HG03571 (cell line): ENCODE data around the gene MRPS15.
"Not testable (repeated sequence)": the region's sequence is repeated elsewhere in the genome, so short reads cannot be mapped to it uniquely, and the experiment has no call there.

ENCODE experiments used
- ATAC-seq: cut with Tn5 transposase; IDR thresholded peaks from one replicate; pipeline ENCODE4 v1.9.1; 2021; ENCODE audit not compliant: unreplicated experiment

Gene MRPS15

DNA sequence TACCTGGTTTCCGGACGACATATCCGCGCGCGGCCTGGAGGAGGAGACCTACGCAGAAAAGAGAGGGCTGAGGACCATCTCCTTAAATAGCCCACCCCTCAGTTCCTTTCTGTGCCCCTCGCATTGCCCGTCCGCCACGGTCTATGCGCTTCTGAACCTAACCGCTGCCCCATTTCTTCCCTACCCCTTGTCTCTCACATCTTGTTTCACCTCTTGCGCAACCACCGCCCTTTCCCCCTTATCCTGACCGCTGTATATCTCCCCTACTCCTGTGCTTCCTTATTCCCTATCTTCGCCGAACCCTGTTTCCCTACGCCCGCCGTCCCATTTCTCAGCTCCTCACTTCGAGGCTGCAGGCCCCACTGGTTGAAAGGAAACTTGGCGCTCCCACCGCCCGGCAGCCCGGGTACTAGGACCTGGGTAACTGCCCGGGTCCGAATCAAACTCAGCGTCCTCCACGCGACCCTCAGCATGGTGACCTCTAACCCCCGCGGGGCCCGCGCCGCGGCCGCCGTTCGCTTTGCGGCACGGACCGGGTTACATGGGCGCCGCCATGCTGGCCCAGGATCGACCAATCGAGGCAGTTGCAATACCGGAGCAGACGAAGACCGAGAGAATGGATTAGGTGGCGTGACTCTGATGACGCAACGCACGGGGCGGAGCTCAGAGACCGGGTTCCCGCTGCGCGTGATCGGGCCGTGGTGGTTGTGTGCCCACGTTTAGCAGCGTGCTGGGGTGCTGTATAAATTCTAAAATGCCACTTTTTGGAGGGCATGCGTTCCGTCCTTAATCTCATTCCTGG is at the start of gene MRPS15:
Gene MRPS15, minus strand, starts transcription at position 582 of the 802 bp plus-strand sequence. Its CDS starts 109 bp downstream, at position 473.
- ATAC-seq: peak; percentile 89

DNA sequence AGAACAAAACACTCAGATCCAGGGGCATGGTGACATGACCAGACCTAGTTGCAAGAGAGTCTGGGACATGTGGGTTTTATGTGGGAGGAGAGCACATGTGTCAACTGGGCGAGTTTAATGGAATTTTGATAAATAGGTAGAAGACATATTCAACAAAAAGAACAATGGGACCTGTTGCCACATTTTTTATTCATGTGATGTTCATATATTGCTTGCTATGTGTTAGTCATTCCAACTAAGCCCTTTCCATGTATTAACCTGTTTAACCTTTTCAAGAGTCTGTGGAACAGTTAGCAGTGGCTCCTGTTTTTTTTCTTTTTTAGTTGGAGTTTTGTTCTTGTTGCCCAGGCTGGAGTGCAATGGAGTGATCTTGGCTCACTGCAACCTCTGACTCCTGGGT is 48.7 kb upstream of the MRPS15 start:
- ATAC-seq: no peak

DNA sequence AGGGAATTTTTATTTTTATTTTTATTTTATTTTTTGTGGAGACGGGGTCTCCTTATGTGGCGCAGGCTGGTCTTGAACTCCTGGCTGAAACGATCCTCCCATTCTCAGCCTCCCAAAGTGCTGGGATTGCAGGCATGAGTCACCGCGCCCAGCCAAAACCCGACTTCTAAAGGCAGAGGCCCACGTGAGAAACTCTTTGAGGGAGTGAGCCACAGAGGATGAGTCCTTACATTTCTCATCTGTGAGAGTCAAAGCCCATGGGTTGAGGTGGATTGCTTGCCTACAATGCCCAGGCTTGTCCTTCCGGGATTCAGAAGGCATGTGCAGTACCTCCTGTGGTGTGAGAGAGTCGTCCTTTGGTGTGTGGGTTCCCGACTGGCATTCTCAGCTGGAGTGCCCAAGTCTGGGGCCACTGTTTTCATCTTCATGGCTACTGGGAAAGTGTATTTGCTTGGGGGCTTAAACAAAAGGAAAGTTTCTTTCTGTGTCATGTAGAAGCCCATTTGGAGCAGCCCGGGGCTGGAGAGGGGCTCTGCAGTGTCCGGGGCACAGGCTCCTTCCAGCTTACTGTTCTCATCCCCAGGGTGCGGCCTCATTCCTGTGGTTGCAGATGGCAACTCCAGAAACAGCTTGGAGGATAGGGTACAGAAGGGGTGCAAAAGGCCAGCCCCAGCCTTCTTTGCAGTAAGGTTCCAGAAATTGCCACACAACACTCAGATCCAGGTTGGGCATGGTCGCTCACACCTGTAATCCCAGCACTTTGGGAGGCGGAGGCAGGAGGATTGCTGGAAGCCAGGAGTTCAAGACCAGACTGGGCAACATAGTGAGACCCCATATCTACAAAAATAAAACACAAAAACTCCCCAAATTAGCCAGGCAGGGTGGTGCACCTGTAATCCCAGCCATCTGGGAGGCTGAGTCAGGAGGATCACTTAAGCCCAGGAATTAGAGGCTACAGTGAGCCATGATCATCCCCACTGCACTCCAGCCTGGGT is 47.9 kb upstream of the MRPS15 start:
- ATAC-seq: no peak

DNA sequence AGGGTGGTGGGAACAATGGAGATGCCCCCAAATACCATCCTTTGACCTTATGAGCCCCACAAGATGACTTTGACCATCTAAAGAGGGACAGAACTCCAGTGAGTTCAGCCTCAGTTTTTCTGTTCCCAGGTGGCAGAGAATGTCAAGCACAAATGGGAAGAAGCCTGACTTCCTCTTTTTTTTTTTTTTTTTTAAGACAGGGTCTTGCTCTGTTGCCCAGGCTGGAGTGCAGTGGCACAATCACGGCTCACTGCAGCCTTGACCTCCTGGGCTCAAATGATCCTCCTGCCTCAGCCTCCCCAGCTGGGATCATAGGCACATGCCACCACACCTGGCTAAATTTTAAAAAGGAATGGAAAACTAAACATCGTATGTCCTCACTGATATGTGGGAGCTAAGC is 47.0 kb upstream of the MRPS15 start:
- not testable (repeated sequence) for ATAC-seq

DNA sequence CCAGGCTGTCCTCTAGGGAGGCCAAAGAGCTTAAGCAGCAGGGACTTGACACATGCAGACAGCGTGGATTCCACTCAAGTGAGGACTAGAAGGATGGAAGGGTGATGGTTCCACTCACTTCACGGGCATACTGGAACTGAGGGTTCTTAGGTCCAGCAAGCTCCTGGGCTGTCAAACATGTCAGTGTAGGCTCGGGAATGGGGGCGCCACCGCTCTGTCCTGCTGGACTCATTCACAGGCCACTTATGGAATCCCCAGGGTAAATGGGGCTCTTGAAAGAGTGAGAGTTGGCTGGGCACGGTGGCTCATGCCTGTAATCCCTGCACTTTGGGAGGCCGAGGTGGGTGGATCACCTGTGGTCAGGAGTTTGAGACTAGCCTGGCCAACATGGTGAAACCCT is 46.2 kb upstream of the MRPS15 start:
- ATAC-seq: no peak

DNA sequence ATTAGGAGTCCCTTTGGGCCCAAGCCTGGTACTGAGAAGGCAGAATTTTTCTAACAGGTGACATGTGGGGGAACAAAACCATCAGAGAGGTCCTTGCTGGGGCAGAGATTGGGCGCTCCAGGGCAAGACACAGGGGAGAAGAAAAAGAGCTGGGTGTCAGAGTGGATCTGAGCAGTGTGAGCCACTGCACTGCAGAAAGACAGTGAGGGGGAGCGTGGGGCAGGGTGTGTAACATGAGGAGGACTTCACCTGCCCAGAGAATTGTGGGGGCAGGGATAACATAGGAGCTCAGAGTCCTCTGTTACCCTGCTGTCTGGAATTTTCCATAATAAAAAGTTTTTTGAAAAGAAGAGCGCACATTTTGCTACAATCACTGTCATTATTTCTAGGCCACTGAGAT is 44.1 kb upstream of the MRPS15 start:
- ATAC-seq: no peak

DNA sequence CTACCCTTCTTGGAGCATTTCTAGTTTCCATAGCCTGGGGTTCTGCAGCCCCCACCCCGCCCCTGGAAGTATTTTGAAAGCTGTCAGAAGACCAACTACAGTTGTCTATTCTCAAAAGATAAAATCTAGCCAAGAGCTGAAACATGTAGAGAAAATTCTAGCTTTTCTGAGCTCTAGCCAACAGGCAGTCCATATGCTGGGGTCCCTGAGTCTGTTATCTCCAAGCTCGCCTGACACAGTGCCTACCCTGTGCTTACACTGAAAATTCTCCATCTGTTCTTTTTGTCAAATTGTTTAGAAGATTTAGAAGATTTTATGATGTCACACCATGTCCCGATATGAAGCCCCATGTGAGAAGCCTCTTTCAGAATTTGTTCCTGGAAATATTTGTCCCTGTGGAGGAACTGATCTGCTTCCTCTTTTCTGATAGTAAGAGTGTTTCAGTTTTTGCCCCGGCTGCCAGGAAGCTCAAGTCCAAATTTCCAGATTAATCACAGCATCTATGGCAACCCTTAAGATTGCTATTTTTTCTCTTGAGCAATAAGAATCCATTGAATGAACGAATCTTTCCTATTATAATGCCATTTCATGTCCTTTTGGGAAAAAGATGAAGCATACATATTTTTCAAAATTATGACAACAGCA is 42.2 kb upstream of the MRPS15 start:
- no peak for ATAC-seq

DNA sequence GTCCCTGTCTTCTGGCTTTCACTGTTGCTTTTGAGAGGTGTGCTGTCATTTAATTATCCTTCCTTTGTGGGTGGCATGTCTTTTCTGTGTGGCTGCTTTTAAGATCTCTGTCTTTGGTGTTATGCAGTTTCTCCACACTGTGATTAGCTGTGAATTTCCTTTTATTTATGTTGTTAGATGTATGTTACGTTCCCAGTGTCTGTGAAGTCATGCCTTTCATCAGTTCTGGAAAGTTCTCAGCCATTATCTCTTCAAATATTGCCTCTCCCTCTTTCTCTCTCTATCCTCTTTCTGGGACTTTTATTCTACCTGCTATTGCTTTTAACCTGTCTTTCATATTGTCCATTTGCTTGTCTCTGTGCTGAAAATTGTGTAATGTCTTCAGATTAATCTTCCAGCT is 39.5 kb upstream of the MRPS15 start:
- ATAC-seq: no peak

DNA sequence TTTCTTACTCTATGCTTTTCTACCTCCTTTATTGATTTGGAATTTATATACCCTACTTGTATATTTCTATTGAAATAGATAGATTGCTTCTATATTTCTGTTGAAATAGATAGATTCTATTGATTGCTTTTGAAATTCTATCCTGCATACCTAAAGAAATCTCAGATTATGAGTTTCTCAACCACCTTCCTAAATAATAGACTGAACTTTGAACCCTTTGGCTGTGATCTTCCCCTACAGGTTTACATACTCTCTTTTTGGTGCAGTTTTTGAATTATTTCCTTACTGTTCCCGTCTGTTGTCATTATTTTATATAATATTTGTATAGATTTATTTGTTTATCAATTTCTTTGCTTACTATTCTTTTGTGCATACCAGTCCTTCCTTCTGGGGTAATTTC is 39.0 kb upstream of the MRPS15 start:
- ATAC-seq: no peak

DNA sequence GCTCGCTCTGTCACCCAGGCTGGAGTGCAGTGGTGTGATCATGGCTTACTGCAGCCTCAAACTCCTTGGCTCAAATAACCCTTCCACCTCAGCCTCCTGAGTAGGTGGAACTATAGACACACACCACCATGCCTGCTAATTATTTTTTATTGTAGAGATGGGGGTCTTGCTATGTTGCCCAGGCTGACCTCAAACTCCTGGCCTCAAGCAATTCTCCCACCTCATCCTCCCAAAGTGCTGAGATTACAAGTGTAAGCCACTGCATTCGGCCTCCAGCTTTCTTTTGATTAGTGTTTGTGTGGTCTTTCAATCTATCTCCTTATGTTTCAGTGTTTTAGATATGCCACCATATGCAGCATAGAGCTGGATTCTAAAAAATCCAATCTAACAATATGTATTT is 38.4 kb upstream of the MRPS15 start:
- no peak for ATAC-seq

DNA sequence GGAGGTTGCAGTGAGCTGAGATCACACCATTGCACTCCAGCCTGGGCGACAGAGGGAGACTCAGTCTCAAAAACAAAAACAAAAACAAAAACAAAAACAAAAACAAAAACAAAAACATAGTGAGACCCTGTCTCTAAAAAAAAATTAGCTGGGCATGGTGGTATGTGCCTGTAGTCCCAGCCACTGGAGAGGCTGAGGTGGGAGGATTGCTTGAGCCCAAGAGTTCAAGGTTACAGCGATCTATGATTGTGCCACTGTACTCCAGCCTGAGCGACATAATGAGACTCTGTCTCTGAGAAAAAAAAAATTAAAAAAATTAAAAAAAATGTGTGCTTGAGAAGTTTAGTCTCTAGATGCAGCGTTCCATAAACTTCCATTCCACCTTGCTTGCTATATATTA is 37.7 kb upstream of the MRPS15 start:
- not testable (repeated sequence) for ATAC-seq

DNA sequence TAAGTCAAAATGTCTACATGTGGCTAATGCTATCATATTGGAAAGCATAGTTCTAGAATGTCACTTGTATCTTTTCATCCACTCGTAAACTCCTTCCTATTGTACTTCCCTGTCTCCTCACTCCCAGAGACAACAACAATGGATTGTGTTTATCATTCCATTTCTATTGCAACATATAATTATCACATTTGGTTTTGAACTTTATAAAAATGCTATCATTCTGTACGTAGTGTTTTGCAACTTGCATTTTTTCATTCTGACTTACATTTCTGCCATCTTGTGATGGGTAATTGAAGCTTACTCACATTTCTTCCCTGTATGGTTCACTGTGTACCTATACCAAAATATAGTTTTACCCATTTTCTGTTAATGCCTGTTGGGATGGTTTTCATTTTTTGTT is 33.0 kb upstream of the MRPS15 start:
- no peak for ATAC-seq

DNA sequence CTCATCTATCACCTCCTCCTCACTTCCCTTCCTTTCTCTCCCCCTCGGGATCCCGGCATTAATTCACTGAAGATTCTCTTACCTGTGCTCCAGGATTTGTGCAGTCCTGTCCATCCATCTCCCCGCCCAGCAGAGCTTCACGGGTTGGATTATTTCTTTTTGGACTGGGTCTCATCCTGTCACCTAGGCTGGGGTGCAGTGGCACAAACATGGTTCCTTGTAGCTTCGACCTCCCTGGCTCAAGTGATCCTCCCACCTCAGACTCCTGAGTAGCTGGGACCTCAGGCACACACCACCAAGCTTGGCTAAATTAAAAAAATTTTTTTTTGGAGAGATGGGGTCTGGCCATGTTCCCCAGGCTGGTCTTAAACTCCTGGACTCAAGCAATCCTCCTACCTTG is 30.8 kb upstream of the MRPS15 start:
- ATAC-seq: no peak

DNA sequence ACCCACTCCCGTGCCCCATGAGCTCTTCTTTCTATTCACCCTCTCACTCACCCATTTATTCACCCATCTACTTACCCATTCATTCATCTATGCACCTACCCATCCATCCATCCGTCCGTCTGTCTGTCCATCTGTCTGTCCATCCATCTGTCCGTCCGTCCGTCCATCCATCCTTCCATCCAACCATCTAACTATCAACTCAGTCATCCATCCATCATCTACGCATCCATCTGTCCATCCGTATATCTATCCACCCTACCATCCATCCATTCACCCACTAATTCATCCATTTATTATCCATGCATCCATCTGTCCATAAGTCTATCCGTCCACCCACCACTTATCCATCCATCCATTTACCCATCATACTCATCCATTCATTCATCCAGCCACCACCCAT is 29.3 kb upstream of the MRPS15 start:
- no peak for ATAC-seq

DNA sequence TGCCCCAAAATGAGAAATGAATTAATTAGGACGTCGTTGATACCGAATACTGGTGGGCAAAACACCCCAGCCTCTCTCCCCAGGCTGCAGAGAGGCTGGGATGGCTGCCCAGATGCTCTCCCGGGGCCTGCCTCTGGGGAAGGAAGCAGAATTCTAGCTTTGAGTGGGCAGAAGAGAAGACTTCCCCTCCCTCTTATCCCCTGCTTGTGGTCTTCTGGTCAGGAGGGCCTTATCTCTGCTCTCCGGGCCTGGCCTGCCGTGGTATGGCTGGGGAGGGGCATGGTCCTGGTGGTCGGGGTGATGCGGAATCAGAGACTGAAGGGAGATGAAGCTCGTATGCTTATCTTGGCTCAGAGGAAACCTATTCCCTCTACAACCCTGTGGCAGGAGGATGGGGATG is 28.3 kb upstream of the MRPS15 start:
- ATAC-seq: no peak

DNA sequence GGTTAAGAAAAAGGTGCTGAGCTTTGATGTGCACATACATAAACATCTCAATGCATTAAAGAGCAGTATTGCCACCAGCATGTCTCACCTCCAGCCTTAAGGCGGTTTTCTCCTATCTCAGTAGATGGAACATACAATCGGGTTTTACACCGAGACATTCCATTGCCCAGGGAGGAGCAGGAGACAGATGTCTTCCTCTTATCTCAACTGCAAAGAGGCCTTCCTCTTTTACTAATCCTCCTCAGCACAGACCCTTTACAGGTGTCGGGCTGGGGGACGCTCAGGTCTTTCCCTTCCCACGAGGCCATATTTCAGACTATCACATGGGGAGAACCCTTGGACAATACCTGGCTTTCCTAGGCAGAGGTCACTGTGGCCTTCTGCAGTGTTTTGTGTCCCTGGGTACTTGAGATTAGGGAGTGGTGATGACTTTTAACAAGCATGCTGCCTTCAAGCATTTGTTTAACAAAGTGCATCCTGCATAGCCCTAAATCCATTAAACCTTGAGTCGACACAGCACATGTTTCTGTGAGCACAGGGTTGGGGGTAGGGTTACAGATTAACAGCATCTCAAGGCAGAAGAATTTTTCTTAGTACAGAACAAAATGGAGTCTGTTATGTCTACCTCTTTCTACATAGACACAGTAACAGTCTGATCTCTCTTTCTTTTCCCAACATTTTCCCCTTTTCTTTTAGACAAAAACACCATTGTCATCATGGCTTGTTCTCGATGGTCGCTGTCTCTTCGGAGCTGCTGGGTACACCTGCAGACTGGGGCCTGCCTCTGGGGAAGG is 25.3 kb upstream of the MRPS15 start:
- not testable (repeated sequence) for ATAC-seq

DNA sequence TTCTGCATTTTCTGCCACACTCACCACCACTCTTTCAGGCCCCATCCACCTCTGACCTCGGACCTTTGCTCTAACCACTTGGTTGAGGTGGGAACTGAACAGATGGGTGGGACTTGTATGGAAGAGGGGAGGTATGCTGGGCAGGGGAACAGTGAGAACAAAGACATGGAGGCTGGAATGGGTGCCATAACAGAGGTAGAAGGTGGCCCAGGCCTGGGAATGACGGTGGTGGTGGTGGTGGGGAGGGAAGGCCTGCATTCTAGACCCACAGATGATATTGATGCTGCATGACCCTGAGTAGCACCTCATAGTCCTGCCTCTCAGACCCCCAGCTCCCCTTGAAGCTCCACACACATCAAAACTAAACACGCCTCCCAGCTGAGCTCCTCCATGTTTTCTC is 23.7 kb upstream of the MRPS15 start:
- no peak for ATAC-seq

DNA sequence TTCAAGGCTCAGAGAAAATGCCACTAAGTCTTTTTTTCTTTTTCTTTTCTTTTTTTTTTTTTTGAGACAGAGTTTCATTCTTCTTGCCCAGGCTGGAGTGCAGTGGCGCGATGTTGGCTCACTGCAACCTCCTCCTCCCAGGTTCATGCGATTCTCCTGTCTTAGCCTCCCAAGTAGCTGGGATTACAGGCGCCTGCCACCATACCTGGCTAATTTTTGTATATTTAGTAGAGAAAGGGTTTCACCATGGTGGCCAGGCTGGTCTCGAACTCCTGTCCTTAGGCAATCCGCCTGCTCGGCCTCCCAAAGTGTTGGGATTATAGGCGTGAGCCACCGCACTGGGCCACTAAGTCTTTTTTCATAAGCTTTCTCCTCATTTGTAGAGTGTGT is 23.1 kb upstream of the MRPS15 start:
- not testable (repeated sequence) for ATAC-seq

DNA sequence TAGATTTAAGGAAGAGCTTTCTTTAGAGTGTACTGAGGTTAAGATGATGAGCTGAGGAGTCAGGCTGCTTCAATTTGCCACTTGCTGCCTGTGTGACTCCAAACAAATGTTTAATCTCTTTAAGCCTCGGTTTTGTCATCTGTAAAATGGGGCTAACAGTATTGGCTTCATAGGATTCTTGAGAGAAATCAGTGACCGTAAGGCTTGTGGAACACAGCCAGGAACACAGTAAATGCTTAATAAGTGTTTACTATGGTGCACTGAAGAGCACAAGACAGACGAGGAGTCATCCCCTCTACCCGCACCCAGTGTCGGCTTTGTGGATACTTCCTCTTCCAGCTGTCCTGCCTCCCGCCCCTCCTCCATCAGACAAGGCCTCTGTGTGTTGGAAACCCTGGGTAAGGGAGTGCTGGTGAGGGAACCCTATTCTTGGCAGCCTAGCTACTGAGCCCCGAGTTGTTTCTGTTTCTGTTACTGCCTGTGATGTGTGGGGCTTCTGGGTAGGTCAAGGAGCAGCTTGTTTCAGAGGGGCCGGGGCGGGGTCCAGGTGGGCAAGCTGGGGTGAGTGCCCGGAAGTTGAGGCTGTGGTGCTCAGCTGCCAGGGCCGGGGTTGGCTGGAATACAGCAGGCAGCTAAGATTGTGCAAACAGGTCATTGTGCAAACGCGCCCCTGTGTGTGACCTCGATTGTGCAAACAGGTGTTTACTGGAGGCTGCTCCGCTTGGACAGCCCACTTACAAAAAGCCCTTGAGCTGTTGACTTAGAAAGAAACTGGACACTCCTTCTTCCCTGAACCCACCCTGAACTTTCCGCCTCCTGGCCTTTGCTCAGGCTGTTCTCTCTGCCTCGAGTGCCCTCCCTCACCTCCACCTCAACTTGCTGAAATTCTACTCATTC is 22.5 kb upstream of the MRPS15 start:
- ATAC-seq: no peak

DNA sequence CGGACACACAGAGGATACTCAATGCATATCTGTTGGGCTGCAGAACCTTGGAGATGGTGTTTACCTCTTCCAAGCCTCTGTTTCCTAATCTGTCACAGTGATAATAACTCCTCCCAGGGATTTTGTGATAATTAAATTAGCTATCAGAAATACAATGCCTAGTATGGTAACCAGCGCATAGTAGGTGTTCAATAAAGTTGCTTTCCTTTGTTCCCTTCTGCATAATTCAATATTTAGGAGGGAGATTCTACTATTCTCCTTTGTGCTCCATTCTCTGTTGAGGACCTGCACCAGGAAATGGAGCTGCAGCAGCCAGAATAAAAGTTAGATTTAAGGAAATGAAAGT is 21.9 kb upstream of the MRPS15 start:
- ATAC-seq: no peak
